GM06990 (cell line): ENCODE results near the gene ZFC3H1.
"Not testable (repeated sequence)": the region's sequence is repeated elsewhere in the genome, so short reads cannot be mapped to it uniquely, and the experiment has no call there.

Experiments
- DNase-seq: peaks from one replicate; pipeline ENCODE4 v3.0.0-alpha.2; 2011; ENCODE audit not compliant: insufficient read length; ENCODE audit errors: extremely low read depth
- H3K27me3 ChIP-seq: replicated peaks from 2 replicates; pipeline ENCODE4 v1.6.0; 2011; ENCODE audit warnings: low read length; ENCODE audit not compliant: control insufficient read depth, insufficient read depth
- H3K36me3 ChIP-seq: 2 replicates; pipeline ENCODE4 v1.5.1; 2011; ENCODE audit warnings: low read length; ENCODE audit not compliant: control insufficient read depth, insufficient read depth
- H3K4me3 ChIP-seq: replicated peaks from 2 replicates; pipeline ENCODE4 v1.5.1; 2011; ENCODE audit warnings: low read depth, mild to moderate bottlenecking, control low read depth, low read length
- CTCF ChIP-seq: IDR thresholded peaks from 2 replicates; pipeline ENCODE4 v1.5.1; 2011; ENCODE audit warnings: low read length, control low read depth, mild to moderate bottlenecking, inconsistent platforms; ENCODE audit not compliant: insufficient read depth, poor library complexity, severe bottlenecking

ZFC3H1 gene

DNA sequence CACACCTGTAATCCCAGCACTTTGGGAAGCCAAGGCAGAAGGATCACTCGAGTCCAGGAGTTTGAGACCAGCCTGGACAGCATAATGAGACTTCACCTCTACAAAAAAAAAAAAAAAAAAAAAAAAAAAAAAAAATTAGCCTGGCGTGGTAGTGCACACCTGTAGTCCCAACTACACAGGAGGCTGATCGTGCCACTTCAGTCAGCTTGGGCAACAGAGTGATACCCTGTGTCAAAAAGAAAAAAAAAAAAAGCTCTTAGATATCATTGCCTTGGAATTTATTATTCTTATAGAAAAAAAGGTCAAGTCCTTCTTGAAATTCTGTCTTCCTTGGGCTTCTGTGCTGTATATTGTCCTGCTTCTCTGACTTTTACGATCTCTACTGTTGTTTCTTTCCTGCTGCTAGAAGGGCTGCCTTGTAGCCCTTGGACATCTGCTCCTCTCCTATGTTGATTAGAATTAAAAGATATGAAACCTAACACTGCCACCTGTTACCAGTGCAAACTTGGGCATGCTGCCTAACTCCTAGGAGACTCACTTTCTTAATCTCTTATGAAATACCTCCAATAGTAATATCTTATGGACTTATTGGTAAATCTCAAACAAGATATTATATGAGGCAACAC, 28.0 kb upstream of the ZFC3H1 start:
- Histone ChIP-seq H3K4me3 (no peak overlapping the region), H3K36me3 (no peaks in the 10 kb centered on the region), H3K27me3 (no peaks in the 10 kb centered on the region)
- no peak for DNase-seq
- no peak for TF ChIP-seq CTCF

- DNase-seq, result no peak
- TF ChIP-seq CTCF, result no peak
- no peaks in the 10 kb centered on the region for H3K36me3 ChIP-seq
- H3K27me3 ChIP-seq, result no peaks in the 10 kb centered on the region
- peak overlapping the region; percentile 14 for H3K4me3 ChIP-seq
Observed at GRCh38 chr12:71688961-71689570, 25.4 kb upstream of the ZFC3H1 start.

GRCh38 chr12:71687172-71687571, 23.5 kb upstream of the ZFC3H1 start:
- H3K36me3 ChIP-seq, H3K27me3 ChIP-seq, DNase-seq: not testable (repeated sequence)
- H3K4me3 ChIP-seq, result peak overlapping the region; percentile 70

GRCh38 chr12:71686658-71687025, 23.0 kb upstream of the ZFC3H1 start:
- peak; percentile 18 for DNase-seq
- H3K36me3 ChIP-seq, result no peaks in the 10 kb centered on the region
- no peaks in the 10 kb centered on the region for H3K27me3 ChIP-seq
- H3K4me3 ChIP-seq, result peak overlapping the region; percentile 70
- no peak for TF ChIP-seq CTCF

GRCh38 chr12:71685914-71686657, 22.4 kb upstream of the ZFC3H1 start, which contains the start of gene TMEM19:
Gene TMEM19, plus strand, starts transcription at chr12:71686082. Its CDS starts 599 bp downstream, at chr12:71686681.
- peak; percentile 58 for TF ChIP-seq CTCF
- no peaks in the 10 kb centered on the region for H3K27me3 ChIP-seq
- peak; percentile 96 for DNase-seq

GRCh38 chr12:71685312-71685906, 21.8 kb upstream of the ZFC3H1 start:
- no peaks in the 10 kb centered on the region for H3K27me3 ChIP-seq
- DNase-seq, result no peak
- H3K4me3 ChIP-seq, result peak overlapping the region; percentile 70
- TF ChIP-seq CTCF, result no peak
- H3K36me3 ChIP-seq, result no peaks in the 10 kb centered on the region

More at GRCh38 chr12:71685914-71686657, 22.4 kb upstream of the ZFC3H1 start, which contains the start of gene TMEM19:
- Histone ChIP-seq H3K36me3 (no peaks in the 10 kb centered on the region), H3K4me3 (peak within 1 kb of the TSS; percentile 70)
